Right atrium auricular region (tissue), 2 donors: ENCODE results near the gene HOXA2. TPM values are rescaled to one million over a fixed set of nuclear protein-coding genes. Genes with fewer than 3 reads are reported as not detected.

ENCODE experiments used
- DNase-seq: peaks from one replicate; pipeline ENCODE4 v3.0.0-alpha.2; 2019; ENCODE audit warnings: low spot score
- H3K27ac ChIP-seq, 2 donors: fragments of 200-600 bp; sonication (generic); 1 replicate in 1 of 2; 2 replicates in 1 of 2; pipeline ENCODE4 v1.5.1; 2016 to 2019
- H3K27me3 ChIP-seq, 2 donors: fragments of 200-600 bp; sonication (generic); one replicate each; pipeline versions ENCODE4 v1.5.1 to v1.6.0; 2017 to 2019
- H3K36me3 ChIP-seq: fragments of 200-600 bp; sonication (generic); one replicate; pipeline ENCODE4 v1.5.1; 2016
- H3K4me1 ChIP-seq, 2 donors: fragments of 200-600 bp; sonication (generic); one replicate each; pipeline versions ENCODE4 v1.5.1 to v1.6.0; 2017 to 2019
- H3K4me3 ChIP-seq, 2 donors: fragments of 200-600 bp; sonication (generic); 1 replicate in 1 of 2; 2 replicates in 1 of 2; pipeline ENCODE4 v1.5.1; 2017 to 2019; ENCODE audit warnings: mild to moderate bottlenecking in 1 of 2, moderate library complexity in 1 of 2
- H3K9me3 ChIP-seq, 2 donors: fragments of 200-600 bp; sonication (generic); one replicate each; pipeline ENCODE4 v1.5.1; 2019
- CTCF ChIP-seq, 2 donors: fragments of 200-600 bp; sonication (generic); IDR thresholded peaks; one replicate each; pipeline ENCODE4 v1.5.1; 2019; ENCODE audit warnings: antibody characterized with exemption in 2 of 2
- total RNA-seq, 2 donors: library from RNA; depleted of rRNA; stranded (reverse); fragments of >200 nt; gene quantifications; one replicate each; pipeline ENCODE4 v1.1.0, GENCODE V29; 2016

HOXA2 gene
- total RNA-seq, 2 donors from 2014 or later: 0.16 to 0.33 TPM

- no peak for DNase-seq
- H3K4me1 ChIP-seq: peaks cover 0 to 10% of the 10 kb centered on the region in 2 donors
- H3K9me3 ChIP-seq: no peaks in the 10 kb centered on the region
- H3K27ac ChIP-seq: peak overlapping the region; percentile 59 to 64
- peaks cover 10 to 15% of the 10 kb centered on the region in 2 donors for H3K27me3 ChIP-seq
- H3K4me3 ChIP-seq: peak overlapping the region; percentile 40 to 58
- H3K36me3 ChIP-seq: no peaks in the 10 kb centered on the region
- TF ChIP-seq CTCF (IDR thresholded peaks at IDR 0.05): no peak
Observed at GRCh38 chr7:27129729-27130539, 27.5 kb upstream of the HOXA2 start.

GRCh38 chr7:27128776-27129728 is 26.6 kb upstream of the HOXA2 start:
- TF ChIP-seq CTCF (IDR thresholded peaks at IDR 0.05): no peak
- H3K27me3 ChIP-seq: peaks cover 10 to 22% of the 10 kb centered on the region in 2 donors
- H3K4me1 ChIP-seq: peaks cover 0 to 10% of the 10 kb centered on the region in 2 donors
- H3K4me3 ChIP-seq: peak overlapping the region in 1 of 2 donors; percentile 58
- DNase-seq: no peak
- no peaks in the 10 kb centered on the region for H3K36me3 ChIP-seq
- H3K9me3 ChIP-seq: no peaks in the 10 kb centered on the region
- H3K27ac ChIP-seq: no peak overlapping the region

GRCh38 chr7:27128034-27128433 is 25.6 kb upstream of the HOXA2 start:
- Histone ChIP-seq H3K9me3 (no peaks in the 10 kb centered on the region), H3K27me3 (peaks cover 13 to 23% of the 10 kb centered on the region in 2 donors), H3K4me1 (peaks cover 0 to 10% of the 10 kb centered on the region in 2 donors), H3K27ac (no peak overlapping the region), H3K4me3 (no peak overlapping the region), H3K36me3 (no peaks in the 10 kb centered on the region)
- no peak for DNase-seq
- no peak for TF ChIP-seq CTCF (IDR thresholded peaks at IDR 0.05)

- no peak for TF ChIP-seq CTCF (IDR thresholded peaks at IDR 0.05)
- H3K4me3 ChIP-seq: no peak overlapping the region
- H3K27me3 ChIP-seq: peaks cover 14 to 32% of the 10 kb centered on the region in 2 donors
- H3K9me3 ChIP-seq: no peaks in the 10 kb centered on the region
- H3K27ac ChIP-seq: no peak overlapping the region
- H3K4me1 ChIP-seq: peaks cover 0 to 10% of the 10 kb centered on the region in 2 donors
- no peaks in the 10 kb centered on the region for H3K36me3 ChIP-seq
- DNase-seq: no peak
Observed at GRCh38 chr7:27126596-27127327, 24.3 kb upstream of the HOXA2 start.

- Histone ChIP-seq H3K4me1 (peaks cover 0 to 6% of the 10 kb centered on the region in 2 donors), H3K9me3 (no peaks in the 10 kb centered on the region), H3K4me3 (no peak overlapping the region), H3K36me3 (no peaks in the 10 kb centered on the region), H3K27ac (no peak overlapping the region), H3K27me3 (peaks cover 10 to 32% of the 10 kb centered on the region in 2 donors)
- TF ChIP-seq CTCF (IDR thresholded peaks at IDR 0.05): no peak
- DNase-seq: no peak
Observed at GRCh38 chr7:27125986-27126394, 23.5 kb upstream of the HOXA2 start.
